ENCODE measurements around the gene TSPAN11. TPM values are rescaled to one million over a fixed set of nuclear protein-coding genes. Genes with fewer than 3 reads are reported as not detected.

The TSPAN11 gene
- total RNA-seq, 2 donors from 2014 or later: not detected

DNA sequence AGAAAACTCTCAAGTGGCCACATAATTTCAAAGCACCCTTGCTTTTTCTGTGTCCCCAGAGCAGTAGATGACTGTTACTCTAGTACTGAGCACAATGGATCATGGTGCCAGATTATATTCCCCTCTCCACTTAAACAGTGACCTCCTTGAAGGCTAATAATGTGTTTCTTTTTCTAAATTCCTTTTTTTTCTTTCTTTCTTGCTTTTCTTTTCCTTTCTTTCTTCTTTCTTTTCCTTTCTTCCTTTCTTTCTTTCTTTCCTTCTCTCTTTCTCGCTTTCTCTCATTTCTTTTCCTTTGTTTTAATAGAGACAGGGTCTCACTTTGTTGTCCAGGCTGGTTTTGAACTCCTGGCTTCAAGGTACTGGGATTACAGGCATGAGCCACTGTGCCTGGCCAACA lies 26.2 kb upstream of the TSPAN11 start:
- Mint-ChIP-seq H3K4me1 (no peaks in the 10 kb centered on the region), H3K36me3 (ENCODE audit: low read depth) (no peaks in the 10 kb centered on the region), H3K27me3 (peaks cover 25% of the 10 kb centered on the region), H3K27ac (no peak overlapping the region), H3K4me3 (no peak overlapping the region)
- ATAC-seq: no peak
- H3K9me3 ChIP-seq (ENCODE audit: control insufficient read depth, low read length, poor library complexity, severe bottlenecking): no peaks in the 10 kb centered on the region
- no peak for DNase-seq

DNA sequence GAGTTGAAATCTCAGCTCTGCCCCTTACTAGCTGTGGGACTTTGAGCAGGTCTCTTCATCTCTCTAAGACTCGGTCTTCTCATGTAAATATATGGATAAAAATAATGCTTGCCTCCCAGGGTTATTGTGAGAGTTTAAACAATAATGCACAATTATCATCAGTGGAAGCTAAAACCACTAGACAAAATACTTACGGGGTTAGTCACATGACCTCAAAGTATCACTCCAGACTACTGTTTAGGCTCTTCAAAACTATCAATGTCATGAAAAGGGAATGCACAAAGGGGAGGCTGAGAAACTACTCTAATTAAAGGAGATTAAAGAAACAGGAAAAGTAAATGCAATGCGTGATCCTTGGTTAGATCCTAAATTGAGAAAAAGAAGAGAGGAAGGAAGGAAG lies 24.5 kb upstream of the TSPAN11 start:
- ATAC-seq (no peak), DNase-seq (no peak)
- H3K9me3 ChIP-seq (ENCODE audit: control insufficient read depth, low read length, poor library complexity, severe bottlenecking): no peaks in the 10 kb centered on the region
- no peak overlapping the region for H3K4me3 Mint-ChIP-seq
- no peaks in the 10 kb centered on the region for H3K4me1 Mint-ChIP-seq
- no peaks in the 10 kb centered on the region for H3K36me3 Mint-ChIP-seq (ENCODE audit: low read depth)
- peaks cover 18% of the 10 kb centered on the region for H3K27me3 Mint-ChIP-seq
- no peak overlapping the region for H3K27ac Mint-ChIP-seq

DNA sequence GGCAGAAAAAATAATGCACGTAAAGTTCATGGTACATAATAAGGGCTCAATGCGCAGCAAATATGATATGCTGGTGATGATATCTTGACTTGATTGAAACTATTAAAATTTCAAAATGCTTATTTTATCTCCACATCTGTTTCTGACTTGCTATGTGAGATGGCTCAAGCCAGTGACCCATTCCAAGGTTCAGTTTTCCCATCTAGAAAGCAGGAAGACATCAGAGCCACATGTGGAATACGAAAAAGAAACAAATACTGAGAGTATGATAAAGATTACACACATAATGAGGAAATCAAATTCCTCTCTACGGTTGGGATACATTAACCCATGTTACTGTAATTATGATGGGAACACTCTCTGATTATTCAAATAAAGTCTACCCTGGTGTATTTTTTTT lies 24.0 kb upstream of the TSPAN11 start:
- H3K27ac Mint-ChIP-seq: no peak overlapping the region
- no peaks in the 10 kb centered on the region for H3K4me1 Mint-ChIP-seq
- ATAC-seq (no peak), DNase-seq (no peak)
- H3K27me3 Mint-ChIP-seq: peaks cover 13% of the 10 kb centered on the region
- H3K4me3 Mint-ChIP-seq: no peak overlapping the region
- no peaks in the 10 kb centered on the region for H3K9me3 ChIP-seq (ENCODE audit: control insufficient read depth, low read length, poor library complexity, severe bottlenecking)
- H3K36me3 Mint-ChIP-seq (ENCODE audit: low read depth): no peaks in the 10 kb centered on the region

DNA sequence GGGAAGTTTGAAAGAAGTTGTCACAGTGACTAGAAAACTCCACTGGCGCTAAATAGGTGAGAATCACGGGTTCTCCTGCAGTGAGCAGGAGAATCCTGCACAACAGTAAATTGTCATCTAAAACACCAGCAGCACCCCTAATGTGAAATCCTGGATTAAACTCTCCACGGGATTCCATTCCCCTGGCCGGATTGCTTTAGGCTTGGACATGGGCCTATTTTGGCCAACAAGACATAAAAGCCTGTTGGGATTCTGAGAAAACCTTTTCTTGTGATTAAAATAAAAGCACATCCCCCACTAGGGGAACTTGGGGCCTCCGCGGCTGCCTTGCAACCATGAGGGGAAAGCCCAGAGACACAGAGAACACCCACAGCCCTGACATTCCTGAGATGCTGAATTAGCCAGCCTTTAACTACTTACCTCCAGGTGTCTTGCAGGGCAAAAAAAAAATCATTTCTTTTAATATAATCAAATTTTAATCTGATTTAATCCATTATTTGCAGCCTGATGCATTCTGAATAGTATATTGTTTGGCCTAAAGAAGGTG lies 21.0 kb upstream of the TSPAN11 start:
- H3K4me3 Mint-ChIP-seq: no peak overlapping the region
- H3K27ac Mint-ChIP-seq: no peak overlapping the region
- DNase-seq (no peak), ATAC-seq (no peak)
- H3K36me3 Mint-ChIP-seq (ENCODE audit: low read depth): no peaks in the 10 kb centered on the region
- H3K9me3 ChIP-seq (ENCODE audit: control insufficient read depth, low read length, poor library complexity, severe bottlenecking): no peaks in the 10 kb centered on the region
- H3K27me3 Mint-ChIP-seq: peaks cover 14% of the 10 kb centered on the region
- H3K4me1 Mint-ChIP-seq: no peaks in the 10 kb centered on the region

DNA sequence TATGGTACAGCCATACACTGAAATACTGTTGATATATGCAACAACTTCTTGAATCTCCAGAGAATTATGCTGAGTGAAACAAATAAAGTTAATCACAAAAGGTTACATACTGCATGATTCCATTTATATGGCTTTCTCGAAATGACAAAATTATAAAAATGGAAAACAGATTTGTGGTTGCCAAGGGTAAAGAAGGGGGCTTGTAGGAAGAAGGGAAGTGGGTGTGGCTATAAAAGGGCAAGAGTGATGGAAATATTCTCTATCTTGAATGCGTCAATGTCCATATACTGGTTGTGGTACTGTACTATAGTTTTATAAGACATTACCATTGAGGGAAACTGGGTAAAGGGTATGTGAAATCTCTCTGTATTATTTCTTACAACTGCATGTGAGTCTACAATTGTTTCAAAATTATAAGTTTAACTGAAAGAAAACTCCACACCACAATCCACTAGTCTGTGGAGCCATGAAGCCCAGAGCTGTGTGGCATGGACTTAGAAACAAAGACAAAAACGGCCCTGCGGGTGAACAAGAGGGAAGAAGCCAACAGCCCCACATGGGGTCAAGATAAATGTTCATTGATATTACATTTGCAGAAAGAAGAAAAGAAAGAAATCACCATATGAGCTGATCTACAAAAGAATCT lies 18.3 kb upstream of the TSPAN11 start:
- Mint-ChIP-seq H3K4me1 (no peaks in the 10 kb centered on the region), H3K36me3 (ENCODE audit: low read depth) (no peaks in the 10 kb centered on the region)
- no peak for ATAC-seq

DNA sequence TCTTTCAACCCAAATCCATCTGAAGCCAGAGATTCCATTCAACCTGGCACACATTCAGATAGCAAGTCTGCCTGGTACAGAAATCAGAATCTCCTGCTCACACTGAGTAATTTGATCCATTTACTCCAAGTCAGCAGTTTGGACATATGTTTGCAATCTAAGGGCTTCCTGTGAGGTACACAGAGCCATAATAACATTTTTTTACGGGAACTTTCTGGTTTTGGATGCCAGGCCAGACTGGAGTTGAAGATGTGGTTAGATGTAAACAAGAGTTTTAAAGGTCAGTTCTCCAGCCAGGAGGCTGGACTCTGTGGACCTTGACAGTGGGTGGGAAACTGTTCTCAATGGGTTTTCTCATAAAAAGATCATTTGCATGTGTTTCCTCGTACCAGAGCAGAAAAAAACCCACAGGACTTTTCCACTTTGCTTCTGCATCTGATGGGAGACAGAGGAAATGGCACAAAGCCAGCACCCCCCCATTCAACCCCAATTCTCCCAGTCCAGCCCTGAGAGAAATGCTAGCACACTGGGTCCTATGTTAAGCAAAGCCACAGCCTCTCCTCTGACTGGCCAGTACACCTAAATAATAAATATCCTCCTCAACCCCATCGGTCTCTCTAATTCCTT lies 17.7 kb upstream of the TSPAN11 start:
- ATAC-seq (no peak), DNase-seq (no peak)
- H3K27ac Mint-ChIP-seq: no peak overlapping the region
- H3K4me3 Mint-ChIP-seq: no peak overlapping the region
- H3K9me3 ChIP-seq (ENCODE audit: control insufficient read depth, low read length, poor library complexity, severe bottlenecking): no peaks in the 10 kb centered on the region
- peaks cover 2% of the 10 kb centered on the region for H3K36me3 Mint-ChIP-seq (ENCODE audit: low read depth)
- peaks cover 14% of the 10 kb centered on the region for H3K27me3 Mint-ChIP-seq
- no peaks in the 10 kb centered on the region for H3K4me1 Mint-ChIP-seq

More for the DNA sequence above, 18.3 kb upstream of the TSPAN11 start:
- no peaks in the 10 kb centered on the region for H3K9me3 ChIP-seq (ENCODE audit: control insufficient read depth, low read length, poor library complexity, severe bottlenecking)
- Mint-ChIP-seq H3K27me3 (peaks cover 14% of the 10 kb centered on the region), H3K4me3 (no peak overlapping the region), H3K27ac (no peak overlapping the region)
- DNase-seq: no peak

DNA sequence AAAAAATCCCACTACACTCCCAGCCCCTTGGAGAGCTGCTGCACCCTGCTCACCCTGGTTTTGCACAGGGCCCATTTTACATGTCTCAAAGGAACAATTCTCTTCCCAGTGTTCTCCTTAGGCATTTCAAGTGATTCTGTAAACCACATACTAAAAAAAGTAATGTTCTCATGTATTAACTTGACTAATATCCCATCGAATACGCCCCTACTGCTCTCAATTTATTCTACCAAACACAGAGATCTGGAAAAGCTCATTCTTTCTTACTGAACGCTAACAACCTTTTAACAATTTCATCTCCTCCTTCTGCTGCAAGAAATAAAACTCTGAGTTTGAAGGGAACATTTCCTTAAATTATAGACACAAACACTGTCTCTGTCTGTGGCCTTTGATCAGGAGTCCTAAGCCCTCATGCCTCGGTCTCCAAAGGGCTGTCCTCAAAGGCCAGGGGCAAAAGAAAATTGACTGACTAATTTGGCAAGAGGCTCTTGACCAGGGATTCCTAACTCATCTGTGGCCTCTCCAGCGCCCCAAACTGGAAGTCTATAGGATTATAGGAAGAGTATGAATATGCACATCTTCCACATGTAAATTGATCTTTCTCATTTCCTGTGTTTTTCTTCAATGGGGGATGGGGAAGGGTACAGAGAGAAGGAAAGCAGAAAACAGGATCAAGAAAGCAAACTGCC lies 17.1 kb upstream of the TSPAN11 start:
- peaks cover 2% of the 10 kb centered on the region for H3K36me3 Mint-ChIP-seq (ENCODE audit: low read depth)
- H3K27me3 Mint-ChIP-seq: peaks cover 18% of the 10 kb centered on the region
- no peak overlapping the region for H3K4me3 Mint-ChIP-seq
- no peaks in the 10 kb centered on the region for H3K4me1 Mint-ChIP-seq
- ATAC-seq (no peak), DNase-seq (no peak)
- H3K27ac Mint-ChIP-seq: no peak overlapping the region
- no peaks in the 10 kb centered on the region for H3K9me3 ChIP-seq (ENCODE audit: control insufficient read depth, low read length, poor library complexity, severe bottlenecking)

DNA sequence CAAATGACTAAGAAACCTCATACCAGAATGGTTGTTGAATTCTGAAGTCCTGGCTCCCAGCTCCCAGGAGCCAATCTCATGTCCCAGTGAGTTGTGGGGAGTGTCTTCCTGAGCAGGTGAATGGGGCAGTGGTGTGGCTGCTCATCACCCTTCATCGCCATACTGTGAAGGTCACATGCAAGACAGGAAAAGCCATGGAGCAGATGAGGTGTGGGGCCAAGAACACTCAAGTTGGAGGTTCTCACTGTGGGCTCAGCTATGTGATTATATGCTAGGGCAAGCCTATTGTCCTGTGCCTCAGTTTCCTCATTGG lies 16.6 kb upstream of the TSPAN11 start:
- H3K4me3 Mint-ChIP-seq: no peak overlapping the region
- DNase-seq (no peak), ATAC-seq (no peak)
- peaks cover 2% of the 10 kb centered on the region for H3K36me3 Mint-ChIP-seq (ENCODE audit: low read depth)
- peaks cover 18% of the 10 kb centered on the region for H3K27me3 Mint-ChIP-seq
- H3K4me1 Mint-ChIP-seq: no peaks in the 10 kb centered on the region
- no peaks in the 10 kb centered on the region for H3K9me3 ChIP-seq (ENCODE audit: control insufficient read depth, low read length, poor library complexity, severe bottlenecking)
- no peak overlapping the region for H3K27ac Mint-ChIP-seq

DNA sequence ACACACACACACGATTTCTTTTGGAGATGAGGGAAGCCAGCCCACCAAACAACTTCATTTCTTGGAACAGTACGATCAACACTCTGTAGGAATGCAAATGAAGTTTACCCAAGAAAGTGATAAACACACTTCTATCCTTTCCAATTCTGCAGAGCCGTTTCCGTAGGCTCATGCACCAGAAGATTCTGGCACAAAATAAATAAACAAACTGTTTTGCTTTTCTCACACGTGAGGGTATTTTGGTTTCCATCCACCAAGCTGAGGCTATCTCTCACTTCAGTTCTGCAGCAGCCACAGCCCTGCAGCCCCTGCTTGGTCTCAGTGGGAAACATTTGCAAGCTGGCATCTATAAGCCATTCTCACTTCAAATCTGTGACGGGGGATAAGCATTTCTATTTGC lies 15.3 kb upstream of the TSPAN11 start:
- peaks cover 26% of the 10 kb centered on the region for H3K27me3 Mint-ChIP-seq
- DNase-seq (no peak), ATAC-seq (no peak)
- H3K4me1 Mint-ChIP-seq: no peaks in the 10 kb centered on the region
- H3K9me3 ChIP-seq (ENCODE audit: control insufficient read depth, low read length, poor library complexity, severe bottlenecking): no peaks in the 10 kb centered on the region
- H3K4me3 Mint-ChIP-seq: no peak overlapping the region
- H3K36me3 Mint-ChIP-seq (ENCODE audit: low read depth): peaks cover 2% of the 10 kb centered on the region
- no peak overlapping the region for H3K27ac Mint-ChIP-seq

DNA sequence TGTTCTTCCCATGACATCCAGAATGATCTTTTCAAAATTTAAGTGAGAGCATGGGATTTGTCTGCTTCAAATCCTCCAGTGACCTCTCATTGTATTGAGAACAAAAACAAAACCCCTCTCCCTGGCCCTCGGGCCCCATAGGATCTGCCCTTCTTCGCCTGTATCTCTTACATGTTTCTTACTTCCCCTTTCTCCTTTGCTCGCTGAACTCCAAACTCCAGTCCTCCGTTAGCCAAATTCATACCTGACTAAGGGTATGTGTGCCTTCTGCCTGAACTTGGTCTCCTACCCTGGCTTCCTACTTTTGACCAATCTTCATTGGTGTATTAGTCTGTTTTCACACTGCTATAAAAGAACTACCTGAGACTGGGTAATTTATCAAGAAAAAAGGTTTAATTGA lies 13.2 kb upstream of the TSPAN11 start:
- DNase-seq: no peak
- H3K9me3 ChIP-seq (ENCODE audit: control insufficient read depth, low read length, poor library complexity, severe bottlenecking): no peaks in the 10 kb centered on the region
- H3K27me3 Mint-ChIP-seq: peaks cover 27% of the 10 kb centered on the region
- H3K4me3 Mint-ChIP-seq: no peak overlapping the region
- H3K4me1 Mint-ChIP-seq: no peaks in the 10 kb centered on the region
- ATAC-seq: no peak
- peaks cover 2% of the 10 kb centered on the region for H3K36me3 Mint-ChIP-seq (ENCODE audit: low read depth)
- no peak overlapping the region for H3K27ac Mint-ChIP-seq

DNA sequence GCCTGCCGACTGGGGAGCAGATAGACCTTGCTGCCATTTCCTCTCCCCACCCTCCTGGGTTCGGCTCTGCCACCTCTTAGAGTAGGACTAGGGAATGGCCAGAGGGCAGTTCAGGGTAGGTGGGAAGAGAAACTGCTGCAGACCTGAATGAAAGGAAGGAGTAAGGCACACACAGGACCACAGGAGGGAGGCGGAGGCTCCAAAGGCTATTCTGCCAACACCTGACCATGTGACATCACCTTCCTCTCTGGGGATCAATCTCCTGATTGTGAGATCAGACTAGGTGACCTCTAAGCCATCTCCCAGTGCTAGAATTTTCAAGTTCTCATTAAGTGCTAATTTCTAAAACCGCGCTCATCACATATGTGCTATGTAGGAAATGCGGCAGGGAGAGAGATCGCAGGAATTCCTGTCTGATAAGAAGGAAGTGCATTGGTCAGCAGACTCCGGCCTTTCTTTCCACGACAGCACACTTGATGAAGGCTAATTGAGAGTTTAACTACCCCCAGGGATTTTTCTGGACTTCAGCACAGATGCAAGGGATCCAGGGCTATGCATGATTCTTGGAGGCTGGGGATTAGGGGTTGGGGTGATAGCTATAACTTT lies 11.5 kb upstream of the TSPAN11 start:
- no peaks in the 10 kb centered on the region for H3K4me1 Mint-ChIP-seq
- H3K27ac Mint-ChIP-seq: no peak overlapping the region
- peaks cover 2% of the 10 kb centered on the region for H3K36me3 Mint-ChIP-seq (ENCODE audit: low read depth)
- no peaks in the 10 kb centered on the region for H3K9me3 ChIP-seq (ENCODE audit: control insufficient read depth, low read length, poor library complexity, severe bottlenecking)
- DNase-seq (no peak), ATAC-seq (no peak)
- no peak overlapping the region for H3K4me3 Mint-ChIP-seq
- peaks cover 24% of the 10 kb centered on the region for H3K27me3 Mint-ChIP-seq

DNA sequence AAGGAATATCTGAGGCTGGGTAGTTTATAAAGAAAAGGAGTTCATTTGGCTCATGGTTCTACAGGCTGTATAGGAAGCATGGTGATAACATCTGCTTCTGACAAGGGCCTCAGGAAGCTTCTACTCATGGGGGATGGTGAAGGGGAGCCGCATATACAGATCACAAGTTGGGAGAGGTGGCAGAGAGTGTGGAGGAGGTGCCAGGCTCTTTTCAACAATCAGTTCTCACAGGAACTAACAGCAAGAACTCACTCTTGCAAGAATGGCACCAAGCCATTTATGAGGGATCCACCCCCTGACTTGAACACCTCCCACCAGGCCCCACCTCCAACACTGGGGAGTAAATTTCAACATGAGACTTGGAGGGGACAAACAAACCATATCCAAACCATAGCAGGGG lies 3.5 kb upstream of the TSPAN11 start:
- H3K9me3 ChIP-seq (ENCODE audit: control insufficient read depth, low read length, poor library complexity, severe bottlenecking): no peaks in the 10 kb centered on the region
- peaks cover 5% of the 10 kb centered on the region for H3K4me1 Mint-ChIP-seq
- no peak overlapping the region for H3K27ac Mint-ChIP-seq
- no peak for DNase-seq
- H3K36me3 Mint-ChIP-seq (ENCODE audit: low read depth): no peaks in the 10 kb centered on the region
- no peak for ATAC-seq
- H3K4me3 Mint-ChIP-seq: no peak overlapping the region
- peaks cover 36% of the 10 kb centered on the region for H3K27me3 Mint-ChIP-seq

DNA sequence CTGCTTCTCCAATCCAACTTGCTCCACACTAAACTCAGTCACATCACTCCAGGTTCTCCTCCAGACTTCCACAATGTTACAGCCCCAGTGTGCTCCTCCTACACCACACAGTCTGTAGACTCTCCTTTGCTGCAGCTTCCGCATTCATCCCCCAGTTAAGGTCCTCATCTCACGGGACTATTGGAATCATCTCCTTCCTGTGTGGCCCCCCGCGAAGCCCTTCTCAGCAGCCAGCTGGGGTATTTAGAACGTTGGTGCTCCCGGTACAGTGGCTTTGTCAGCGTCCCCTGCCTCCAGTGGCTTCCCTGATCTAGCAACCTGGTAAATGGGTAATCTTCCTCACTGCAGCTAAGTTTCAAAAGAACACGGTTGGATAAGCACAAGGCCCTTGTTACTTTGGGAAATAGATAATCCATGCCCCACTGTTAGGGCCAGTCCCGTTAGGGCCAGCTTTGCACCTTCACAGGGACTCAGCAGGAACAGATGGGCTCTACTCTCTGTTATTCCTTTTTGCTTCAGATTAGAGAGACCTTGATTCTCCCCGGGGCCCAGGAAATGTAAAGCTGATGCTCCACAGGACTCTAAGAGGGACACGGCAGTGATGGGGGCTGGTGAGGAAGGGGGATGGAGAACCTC lies 823 bp upstream of the TSPAN11 start:
- ATAC-seq: no peak
- H3K9me3 ChIP-seq (ENCODE audit: control insufficient read depth, low read length, poor library complexity, severe bottlenecking): no peaks in the 10 kb centered on the region
- DNase-seq: no peak
- H3K27ac Mint-ChIP-seq: no peak overlapping the region
- H3K4me3 Mint-ChIP-seq: no peak overlapping the region
- no peaks in the 10 kb centered on the region for H3K36me3 Mint-ChIP-seq (ENCODE audit: low read depth)
- peaks cover 58% of the 10 kb centered on the region for H3K27me3 Mint-ChIP-seq
- peaks cover 5% of the 10 kb centered on the region for H3K4me1 Mint-ChIP-seq

All from T-helper 17 cell (primary cell).